Peyer's patch (tissue), 4 donors: Measurements from ENCODE around the gene SLC35B4.

Experiments used
- CTCF ChIP-seq, 6 experiments: fragments of 450-650 bp in 4 of 6; fragments of 200-600 bp in 2 of 6; sonication (generic) in 1 of 6; IDR thresholded peaks; one replicate each; pipeline ENCODE4 v1.5.1; 2017 to 2019; ENCODE audit warnings: antibody characterized with exemption in 6 of 6, mild to moderate bottlenecking in 3 of 6, moderate library complexity in 1 of 6
- POLR2A ChIP-seq, 2 donors: fragments of 450-650 bp; IDR thresholded peaks; one replicate each; pipeline ENCODE4 v1.5.1; 2017; ENCODE audit warnings: antibody characterized with exemption in 2 of 2, mild to moderate bottlenecking in 2 of 2, moderate library complexity in 2 of 2

DNA sequence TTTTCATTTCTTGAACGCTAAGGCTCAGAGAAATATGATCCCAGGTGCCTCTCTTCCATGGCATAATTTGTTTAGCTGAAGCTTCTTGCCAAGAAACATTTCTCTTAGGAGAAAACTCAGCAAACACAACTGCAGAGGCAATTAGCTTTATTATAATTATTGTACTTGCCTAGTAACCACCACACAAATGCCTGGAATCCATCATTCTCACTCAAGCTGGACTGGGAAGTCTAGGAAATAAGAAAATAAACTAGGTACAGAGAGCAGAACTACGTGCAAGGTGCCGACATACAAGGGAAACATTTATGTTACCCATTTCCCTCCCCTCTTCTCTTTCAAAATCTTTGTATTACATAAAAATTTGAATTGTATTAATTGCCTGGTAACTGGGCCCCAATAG, 15.1 kb downstream of the SLC35B4 start:
- no peak for TF ChIP-seq CTCF (IDR thresholded peaks at IDR 0.05)
- no peak for TF ChIP-seq POLR2A (IDR thresholded peaks at IDR 0.05)
